ENCODE data around the gene ADGRA1. TPM values are rescaled to one million over a fixed set of nuclear protein-coding genes. Genes with fewer than 3 reads are reported as not detected.
A peak's percentile ranks its signal among the peaks of the same experiment; 100 is the strongest.

The ADGRA1 gene
- polyA plus RNA-seq, 2 of the 4 experiments (the other 2 are of a cell fraction): not detected

DNA sequence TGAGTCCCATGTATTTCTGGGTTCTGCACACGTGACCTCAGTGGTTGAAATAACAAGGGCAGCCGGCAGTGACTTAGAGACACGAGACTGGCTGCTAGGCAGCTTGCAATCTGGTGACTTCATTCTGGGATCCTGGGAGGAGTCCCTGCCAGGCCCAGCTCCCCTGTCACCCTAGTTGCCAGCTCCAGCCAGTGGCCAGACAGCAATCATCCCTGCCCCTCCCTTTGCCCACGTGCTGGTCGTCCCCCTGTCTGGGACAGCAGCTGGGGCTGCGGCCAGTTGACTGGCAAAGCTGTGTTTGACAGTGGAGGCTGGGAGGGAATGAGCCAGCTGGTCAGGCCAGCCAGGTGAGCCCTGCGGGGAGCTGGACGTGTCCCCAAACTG, 30.0 kb downstream of the ADGRA1 start:
- no peak overlapping the region for H3K4me3 ChIP-seq
- FAIRE-seq (no peak), ATAC-seq (no peak), DNase-seq (ENCODE audit: low read depth in 1 of 2, low spot score in 1 of 2) (no peak)
- ChIA-PET CTCF (interaction anchor here (1.5 kb wide), 1 partner anchor 178 kb away, joined by 6 read pairs; no protein-coding TSS in a partner anchor), POLR2A (no interaction called here)
- no peak overlapping the region for H3K4me2 ChIP-seq
- H3K27ac ChIP-seq: no peak overlapping the region
- TF ChIP-seq MYC (IDR thresholded peaks at IDR 0.05; ENCODE audit: borderline replicate concordance, low read length): no peak
- TF ChIP-seq, protein P1, sequence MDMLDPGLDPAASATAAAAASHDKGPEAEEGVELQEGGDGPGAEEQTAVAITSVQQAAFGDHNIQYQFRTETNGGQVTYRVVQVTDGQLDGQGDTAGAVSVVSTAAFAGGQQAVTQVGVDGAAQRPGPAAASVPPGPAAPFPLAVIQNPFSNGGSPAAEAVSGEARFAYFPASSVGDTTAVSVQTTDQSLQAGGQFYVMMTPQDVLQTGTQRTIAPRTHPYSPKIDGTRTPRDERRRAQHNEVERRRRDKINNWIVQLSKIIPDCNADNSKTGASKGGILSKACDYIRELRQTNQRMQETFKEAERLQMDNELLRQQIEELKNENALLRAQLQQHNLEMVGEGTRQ (IDR thresholded peaks at IDR 0.05): 0 out of 2 replicates have a peak, but pooled peaks have one; percentile 13
- H3K4me1 ChIP-seq: no peaks in the 10 kb centered on the region
- H3K9me3 ChIP-seq: no peaks in the 10 kb centered on the region
- WGBS (ENCODE audit: missing lambda C conversion rate): 14% methylated on average over 8 of the region's 8 CpGs

GRCh38 chr10:133121479-133121878, 33.8 kb downstream of the ADGRA1 start:
- Histone ChIP-seq H3K27ac (no peak overlapping the region), H3K4me2 (no peak overlapping the region), H3K4me1 (no peaks in the 10 kb centered on the region), H3K9me3 (no peaks in the 10 kb centered on the region), H3K4me3 (no peak overlapping the region)
- ATAC-seq (no peak), DNase-seq (ENCODE audit: low read depth in 1 of 2, low spot score in 1 of 2) (no peak), FAIRE-seq (no peak)
- ChIA-PET POLR2A (no interaction called here), CTCF (interaction anchor here (1.9 to 4.2 kb wide), 2 partner anchors 181 to 183 kb away, joined by 9 to 49 read pairs; no protein-coding TSS in a partner anchor)
- no peak for TF ChIP-seq HOXA7 (CRISPR knock-in tag; IDR thresholded peaks at IDR 0.05)
- no peak for TF ChIP-seq SREBF2 (IDR thresholded peaks at IDR 0.05)
- no peak for TF ChIP-seq ESRRA (IDR thresholded peaks at IDR 0.05; ENCODE audit: borderline replicate concordance, low read length)
- no peak for TF ChIP-seq RARB (CRISPR knock-in tag; IDR thresholded peaks at IDR 0.05)
- WGBS (ENCODE audit: missing lambda C conversion rate): 51% methylated on average over 8 of the region's 8 CpGs

DNA sequence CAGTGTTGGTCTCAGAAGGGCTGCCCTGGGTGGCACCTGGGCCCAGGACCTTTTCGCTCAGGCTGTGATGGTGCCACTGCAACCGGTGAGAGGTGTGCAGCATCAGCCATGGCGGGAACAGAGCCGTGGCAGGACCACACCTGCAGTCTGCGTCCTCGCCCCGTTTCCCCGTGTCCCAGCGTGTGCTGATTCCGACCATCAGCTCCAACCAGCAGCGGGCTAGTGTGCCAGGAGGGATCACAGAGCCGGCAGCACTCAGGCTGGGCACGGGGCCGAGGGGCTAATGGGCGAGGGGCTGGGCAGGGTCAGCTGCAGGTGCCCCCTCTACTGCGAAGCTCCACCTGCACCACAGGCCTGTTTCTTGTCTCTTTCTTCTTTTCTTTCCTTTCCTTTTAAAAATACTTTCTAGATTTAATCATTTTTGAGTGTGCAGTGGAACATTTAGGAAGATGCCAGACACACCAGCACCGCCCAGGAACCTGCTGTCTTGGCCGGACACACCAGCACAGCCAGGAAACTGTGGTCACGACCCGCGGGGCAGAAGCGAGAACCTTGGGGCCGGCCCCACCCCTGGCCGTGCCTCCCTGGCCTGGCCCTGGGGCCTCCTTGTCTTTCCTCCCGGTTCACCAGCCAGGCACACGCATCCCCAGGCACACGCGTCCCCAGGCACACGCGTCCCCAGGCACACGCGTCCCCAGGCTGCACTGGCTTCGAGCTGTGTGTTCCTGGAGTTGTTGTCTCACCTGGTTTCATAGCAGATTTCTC, 34.6 kb downstream of the ADGRA1 start:
- no peak overlapping the region for H3K4me3 ChIP-seq
- H3K4me1 ChIP-seq: no peaks in the 10 kb centered on the region
- FAIRE-seq (no peak), DNase-seq (ENCODE audit: low read depth in 1 of 2, low spot score in 1 of 2) (no peak), ATAC-seq (no peak)
- 50% methylated on average over 25 of the region's 33 CpGs for WGBS (ENCODE audit: missing lambda C conversion rate)
- H3K4me2 ChIP-seq: no peak overlapping the region
- no peaks in the 10 kb centered on the region for H3K9me3 ChIP-seq
- no peak overlapping the region for H3K27ac ChIP-seq
- ChIA-PET CTCF (interaction anchor here (1.4 to 4.2 kb wide), 3 partner anchors 21 to 467 kb away, joined by 5 to 49 read pairs (median 30); no protein-coding TSS in a partner anchor), POLR2A (no interaction called here)
- TF ChIP-seq JUNB (IDR thresholded peaks at IDR 0.05) (no peak), HOXA7 (CRISPR knock-in tag; IDR thresholded peaks at IDR 0.05) (no peak), RFX5 (IDR thresholded peaks at IDR 0.05) (no peak), CTCF (IDR thresholded peaks at IDR 0.05) (no peak)

- no peaks in the 10 kb centered on the region for H3K9me3 ChIP-seq
Observed at GRCh38 chr10:133123050-133123745, 35.5 kb downstream of the ADGRA1 start.

More at GRCh38 chr10:133123050-133123745, 35.5 kb downstream of the ADGRA1 start:
- ChIA-PET POLR2A (no interaction called here), CTCF (interaction anchor here (1.0 to 4.2 kb wide), 9 partner anchors 10 to 468 kb away, joined by 3 to 49 read pairs (median 17); partner anchors contain the start of gene CFAP46)
- WGBS (ENCODE audit: missing lambda C conversion rate): 68% methylated on average over 26 of the region's 39 CpGs
- H3K4me1 ChIP-seq: no peaks in the 10 kb centered on the region
- ATAC-seq: no peak
- no peak for DNase-seq (ENCODE audit: low read depth in 1 of 2, low spot score in 1 of 2)
- H3K4me3 ChIP-seq: no peak overlapping the region
- H3K27ac ChIP-seq: no peak overlapping the region
- no peak for FAIRE-seq
- TF ChIP-seq HOXB5 (CRISPR knock-in tag; IDR thresholded peaks at IDR 0.05) (no peak), MAFK (IDR thresholded peaks at IDR 0.05; ENCODE audit: partially characterized antibody) (peak; percentile 83)
- no peak overlapping the region for H3K4me2 ChIP-seq
